Endodermal cell (in vitro differentiated cells): ENCODE data around the gene GRHL3. TPM values are rescaled to one million over a fixed set of nuclear protein-coding genes. Genes with fewer than 3 reads are reported as not detected.

Source experiments
- DNase-seq: peaks from one replicate; pipeline ENCODE4 v3.0.0-alpha.2; 2017
- H3K27ac ChIP-seq: 2 replicates; pipeline ENCODE4 v1.5.1; 2013; ENCODE audit warnings: mild to moderate bottlenecking, low read depth, low read length, moderate library complexity
- H3K27me3 ChIP-seq: 2 replicates; pipeline ENCODE4 v1.6.1; 2013; ENCODE audit warnings: mild to moderate bottlenecking, low read length, moderate library complexity; ENCODE audit not compliant: insufficient read depth, control insufficient read depth, poor library complexity, severe bottlenecking
- H3K36me3 ChIP-seq: 2 replicates; pipeline ENCODE4 v1.7.0; 2013; ENCODE audit warnings: mild to moderate bottlenecking, low read length, moderate library complexity; ENCODE audit not compliant: control insufficient read depth, insufficient read depth
- H3K4me1 ChIP-seq: one replicate; pipeline ENCODE4 v1.7.0; 2013; ENCODE audit warnings: low read length; ENCODE audit not compliant: control insufficient read depth, insufficient read depth
- H3K4me3 ChIP-seq: 2 replicates; pipeline ENCODE4 v1.5.1; 2013; ENCODE audit warnings: mild to moderate bottlenecking, low read length, moderate library complexity
- H3K9ac ChIP-seq: 2 replicates; pipeline ENCODE4 v1.6.1; 2013; ENCODE audit warnings: mild to moderate bottlenecking, low read length, moderate library complexity; ENCODE audit not compliant: poor library complexity, severe bottlenecking; ENCODE audit errors: extremely low read depth
- H3K9me3 ChIP-seq: 2 replicates; pipeline ENCODE4 v1.6.1; 2013; ENCODE audit warnings: mild to moderate bottlenecking, low read length, moderate library complexity; ENCODE audit not compliant: control insufficient read depth
- H3K27ac Mint-ChIP-seq: 2 replicates; pipeline ENCODE4 v1.8.0; 2020; ENCODE audit warnings: mixed read lengths
- H3K27me3 Mint-ChIP-seq: 2 replicates; pipeline ENCODE4 v1.8.0; 2021; ENCODE audit warnings: mild to moderate bottlenecking, mixed read lengths; ENCODE audit not compliant: insufficient read depth
- H3K36me3 Mint-ChIP-seq: 2 replicates; pipeline ENCODE4 v1.8.0; 2020; ENCODE audit warnings: low read depth, mixed read lengths
- H3K4me1 Mint-ChIP-seq: 2 replicates; pipeline ENCODE4 v1.8.0; 2020; ENCODE audit warnings: mixed read lengths
- H3K4me3 Mint-ChIP-seq: 2 replicates; pipeline ENCODE4 v1.8.0; 2020; ENCODE audit warnings: mild to moderate bottlenecking, moderate library complexity, mixed read lengths
- H3K9me3 Mint-ChIP-seq: 2 replicates; pipeline ENCODE4 v1.8.0; 2020; ENCODE audit warnings: mild to moderate bottlenecking, mixed read lengths
- WGBS, 2 experiments: methylation state at CpG; one replicate each; pipeline versions ENCODE4 v1.1.5 to v1.1.7; 2013; ENCODE audit warnings: missing lambda C conversion rate in 2 of 2, mixed read lengths in 1 of 2; ENCODE audit not compliant: insufficient coverage in 1 of 2, insufficient read length in 1 of 2; 5-methylcytosine and 5-hydroxymethylcytosine counted together
- total RNA-seq, 2 donors: library from RNA; stranded (reverse); fragmentation: NEBNext Ultra II Directional in 1 of 2; extraction: Animal tissue kit (Norgen Biotek cat#: 25700) in 1 of 2; gene quantifications; 2 replicates in 1 of 2; 3 replicates in 1 of 2; pipeline ENCODE4 v1.2.1, GENCODE V29; 2021
- TF ChIP-seq, protein P1 (sequence below): fragments of 200-600 bp; sonication (generic); conservative IDR thresholded peaks from 2 replicates; pipeline ENCODE4 v1.5.0; 2021; ENCODE audit warnings: antibody characterized with exemption, mild to moderate bottlenecking

The GRHL3 gene
- total RNA-seq, 2 donors from 2014 or later, result 1.8 to 2.5 TPM

DNA sequence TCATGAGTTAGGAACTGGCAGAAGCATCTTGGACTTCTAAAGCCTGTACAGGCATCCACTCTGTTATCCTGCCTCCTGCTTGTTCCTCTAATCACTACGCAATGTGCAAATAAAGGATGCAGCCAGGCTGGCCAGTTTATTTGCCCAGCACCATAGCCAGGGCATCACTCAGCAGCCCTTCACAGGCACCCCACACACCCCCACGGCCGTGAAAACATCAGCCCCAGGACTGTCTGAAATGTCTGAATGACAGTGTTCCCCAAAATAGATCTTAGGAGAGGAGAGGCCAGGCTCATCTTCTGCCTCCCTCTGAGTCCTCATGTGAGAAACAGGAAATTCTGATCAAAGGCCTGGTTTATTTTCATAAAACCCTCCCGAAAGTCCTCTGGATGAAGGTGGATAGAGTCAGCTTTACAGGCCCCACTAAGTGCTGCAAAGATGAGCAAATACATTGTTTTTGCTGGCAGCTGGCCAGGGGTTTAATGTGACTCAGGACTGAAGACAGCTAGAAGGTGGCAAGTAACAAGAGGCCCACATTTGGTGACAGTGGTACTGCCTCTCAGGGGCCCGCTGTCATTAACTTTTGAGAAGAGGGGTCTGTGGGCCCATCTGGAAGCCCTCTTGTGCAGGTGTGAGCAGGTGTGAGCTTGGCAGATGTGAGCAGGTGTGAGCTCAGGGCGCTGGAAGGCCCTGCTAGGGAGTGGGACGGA lies 32.9 kb downstream of the GRHL3 start:
- Histone ChIP-seq H3K4me3 (no peak overlapping the region), H3K27ac (no peak overlapping the region), H3K36me3 (no peaks in the 10 kb centered on the region), H3K27me3 (no peaks in the 10 kb centered on the region), H3K9me3 (no peaks in the 10 kb centered on the region), H3K9ac (no peak overlapping the region), H3K4me1 (no peaks in the 10 kb centered on the region)
- Mint-ChIP-seq H3K4me3 (no peak overlapping the region), H3K4me1 (peaks cover 12% of the 10 kb centered on the region), H3K36me3 (peaks cover 2% of the 10 kb centered on the region), H3K27ac (no peak overlapping the region), H3K27me3 (no peaks in the 10 kb centered on the region), H3K9me3 (no peaks in the 10 kb centered on the region)
- TF ChIP-seq, protein P1, sequence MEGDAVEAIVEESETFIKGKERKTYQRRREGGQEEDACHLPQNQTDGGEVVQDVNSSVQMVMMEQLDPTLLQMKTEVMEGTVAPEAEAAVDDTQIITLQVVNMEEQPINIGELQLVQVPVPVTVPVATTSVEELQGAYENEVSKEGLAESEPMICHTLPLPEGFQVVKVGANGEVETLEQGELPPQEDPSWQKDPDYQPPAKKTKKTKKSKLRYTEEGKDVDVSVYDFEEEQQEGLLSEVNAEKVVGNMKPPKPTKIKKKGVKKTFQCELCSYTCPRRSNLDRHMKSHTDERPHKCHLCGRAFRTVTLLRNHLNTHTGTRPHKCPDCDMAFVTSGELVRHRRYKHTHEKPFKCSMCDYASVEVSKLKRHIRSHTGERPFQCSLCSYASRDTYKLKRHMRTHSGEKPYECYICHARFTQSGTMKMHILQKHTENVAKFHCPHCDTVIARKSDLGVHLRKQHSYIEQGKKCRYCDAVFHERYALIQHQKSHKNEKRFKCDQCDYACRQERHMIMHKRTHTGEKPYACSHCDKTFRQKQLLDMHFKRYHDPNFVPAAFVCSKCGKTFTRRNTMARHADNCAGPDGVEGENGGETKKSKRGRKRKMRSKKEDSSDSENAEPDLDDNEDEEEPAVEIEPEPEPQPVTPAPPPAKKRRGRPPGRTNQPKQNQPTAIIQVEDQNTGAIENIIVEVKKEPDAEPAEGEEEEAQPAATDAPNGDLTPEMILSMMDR, result no peak
- DNase-seq, result no peak
- WGBS, 2 experiments, result 92 to 100% methylated on average over 3 to 7 of the region's 7 CpGs

DNA sequence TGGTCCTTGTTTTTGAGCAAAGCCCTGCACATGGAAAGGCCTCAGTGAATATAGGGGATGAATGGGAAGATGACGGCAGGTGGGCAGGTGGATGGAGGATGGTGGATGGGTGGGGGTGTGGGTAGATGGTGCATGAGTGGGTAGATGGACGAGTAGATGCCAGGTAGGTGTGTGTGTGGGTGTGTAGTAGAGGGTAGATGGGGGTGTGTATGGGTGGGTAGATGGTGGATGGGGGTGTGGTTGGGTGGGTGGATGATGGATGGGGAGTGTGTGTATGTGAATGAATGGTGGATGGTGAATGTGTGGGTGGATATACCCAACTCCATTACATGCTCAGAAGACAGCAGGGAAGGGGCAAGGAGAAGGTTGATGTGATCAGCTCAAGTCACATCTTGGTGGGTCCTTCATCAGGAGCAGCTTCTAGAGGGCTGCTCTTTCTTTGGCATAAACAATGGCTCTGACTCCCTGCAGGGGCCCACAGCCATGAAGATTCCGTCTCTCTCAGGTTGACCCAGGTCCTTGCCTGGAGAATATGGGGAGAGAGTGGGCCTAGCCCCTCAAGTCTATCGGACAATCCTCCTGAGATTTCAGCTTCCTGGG lies 34.2 kb downstream of the GRHL3 start:
- DNase-seq, result no peak
- Histone ChIP-seq H3K36me3 (no peaks in the 10 kb centered on the region), H3K4me3 (no peak overlapping the region), H3K9me3 (no peaks in the 10 kb centered on the region), H3K27ac (no peak overlapping the region), H3K27me3 (no peaks in the 10 kb centered on the region), H3K4me1 (no peaks in the 10 kb centered on the region), H3K9ac (no peak overlapping the region)
- TF ChIP-seq, protein P1, result no peak
- H3K9me3 Mint-ChIP-seq, result no peaks in the 10 kb centered on the region
- 80 to 89% methylated on average over 4 of the region's 4 CpGs for WGBS, 2 experiments
- H3K4me3 Mint-ChIP-seq, result no peak overlapping the region
- H3K27me3 Mint-ChIP-seq, result no peaks in the 10 kb centered on the region
- peaks cover 4% of the 10 kb centered on the region for H3K4me1 Mint-ChIP-seq
- no peak overlapping the region for H3K27ac Mint-ChIP-seq
- peaks cover 10% of the 10 kb centered on the region for H3K36me3 Mint-ChIP-seq

DNA sequence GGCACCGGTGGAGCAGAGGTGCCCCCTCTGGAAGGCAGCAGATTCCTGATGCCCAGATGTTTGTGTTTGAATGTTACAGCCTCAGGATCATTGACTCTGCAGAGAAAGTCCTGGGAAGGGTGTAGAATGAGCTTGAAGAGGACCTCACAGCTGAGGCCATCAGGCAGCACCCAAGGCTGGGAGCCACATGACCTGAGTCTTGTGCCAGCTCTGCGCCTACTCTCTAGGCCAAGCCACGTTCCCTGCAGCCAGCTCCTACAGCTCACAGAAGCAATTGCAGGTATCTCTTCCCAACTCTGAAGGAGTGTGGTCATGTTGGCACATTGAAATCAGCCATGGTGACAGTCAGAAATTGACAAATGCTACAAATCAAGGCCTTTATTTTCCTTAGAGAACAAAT lies 36.3 kb downstream of the GRHL3 start:
- Histone ChIP-seq H3K27ac (no peak overlapping the region), H3K9ac (no peak overlapping the region), H3K36me3 (no peaks in the 10 kb centered on the region), H3K4me1 (no peaks in the 10 kb centered on the region), H3K27me3 (no peaks in the 10 kb centered on the region), H3K9me3 (no peaks in the 10 kb centered on the region), H3K4me3 (no peak overlapping the region)
- Mint-ChIP-seq H3K4me3 (no peak overlapping the region), H3K27ac (no peak overlapping the region), H3K9me3 (no peaks in the 10 kb centered on the region), H3K4me1 (no peaks in the 10 kb centered on the region), H3K36me3 (peaks cover 14% of the 10 kb centered on the region), H3K27me3 (no peaks in the 10 kb centered on the region)
- TF ChIP-seq, protein P1, result no peak
- 94 to 100% methylated on average over 2 to 3 of the region's 3 CpGs for WGBS, 2 experiments
- no peak for DNase-seq
